GM10248 (cell line): ENCODE measurements around the gene TMEM54.

ENCODE experiments used
- CTCF ChIA-PET: fragments of 300-600 bp; sonication (Branson Sonifier 250); formaldehyde crosslinking; extraction: SDS; loops from one replicate; lab custom pipeline; 2021; ENCODE audit warnings: antibody characterized with exemption; lab: Yijun Ruan, JAX
- POLR2A ChIA-PET: fragments of 350-650 bp; sonication (Branson Sonifier 250); formaldehyde crosslinking; extraction: SDS; loops from one replicate; lab custom pipeline; 2020; ENCODE audit warnings: antibody characterized with exemption; lab: Yijun Ruan, JAX
- DNase-seq: peaks from one replicate; pipeline ENCODE4 v3.0.0; 2012; ENCODE audit errors: extremely low spot score
- CTCF ChIP-seq: IDR thresholded peaks from 2 replicates; pipeline ENCODE4 v1.5.1; 2012; ENCODE audit warnings: mild to moderate bottlenecking, low read depth; ENCODE audit errors: extremely low read depth, missing control alignments, control extremely low read depth

The TMEM54 gene

GRCh38 chr1:32931760-32932159, 30.6 kb upstream of the TMEM54 start:
- ChIA-PET POLR2A (interaction anchor here (0.6 kb wide), 1 partner anchor 143 kb away, joined by 4 read pairs; no protein-coding TSS in a partner anchor), CTCF (interaction anchor here (0.8 to 9.7 kb wide), 16 partner anchors 12 to 219 kb away, joined by 3 to 107 read pairs (median 9); no protein-coding TSS in a partner anchor)
- TF ChIP-seq CTCF, result no peak
- DNase-seq, result no peak

GRCh38 chr1:32929366-32929765, 28.2 kb upstream of the TMEM54 start:
- POLR2A ChIA-PET, result no interaction called here
- TF ChIP-seq CTCF, result no peak
- no peak for DNase-seq
- CTCF ChIA-PET, result interaction anchor here (0.8 to 9.7 kb wide), 6 partner anchors 14 to 167 kb away, joined by 3 to 107 read pairs (median 6); no protein-coding TSS in a partner anchor

DNA sequence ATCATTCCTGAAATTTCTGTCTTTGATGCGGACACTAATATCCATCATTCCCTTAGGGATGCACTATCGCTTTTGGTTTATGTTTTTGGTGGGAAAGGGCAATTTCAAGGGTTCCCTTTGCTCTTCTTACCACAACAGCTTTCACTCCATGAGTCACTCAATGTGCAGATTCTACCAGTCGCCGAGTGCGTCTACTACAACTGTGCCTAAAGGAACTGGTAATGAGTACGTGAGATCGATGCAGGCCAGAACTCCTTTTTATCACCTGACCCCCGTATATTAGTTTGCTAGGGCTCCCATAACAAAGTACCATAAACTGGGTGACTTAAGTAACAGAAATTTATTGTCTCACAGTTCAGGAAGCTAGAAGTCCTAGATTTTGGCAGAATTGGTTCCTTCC, 27.5 kb upstream of the TMEM54 start:
- TF ChIP-seq CTCF, result no peak
- CTCF ChIA-PET, result interaction anchor here (1.0 to 9.7 kb wide), 3 partner anchors 15 to 126 kb away, joined by 3 to 69 read pairs (median 3); no protein-coding TSS in a partner anchor
- POLR2A ChIA-PET, result no interaction called here
- no peak for DNase-seq

GRCh38 chr1:32928285-32928684, 27.1 kb upstream of the TMEM54 start:
- TF ChIP-seq CTCF, result no peak
- no peak for DNase-seq
- CTCF ChIA-PET, result interaction anchor here (1.0 to 1.1 kb wide), 3 partner anchors 9 to 126 kb away, joined by 3 read pairs; no protein-coding TSS in a partner anchor
- POLR2A ChIA-PET, result no interaction called here

DNA sequence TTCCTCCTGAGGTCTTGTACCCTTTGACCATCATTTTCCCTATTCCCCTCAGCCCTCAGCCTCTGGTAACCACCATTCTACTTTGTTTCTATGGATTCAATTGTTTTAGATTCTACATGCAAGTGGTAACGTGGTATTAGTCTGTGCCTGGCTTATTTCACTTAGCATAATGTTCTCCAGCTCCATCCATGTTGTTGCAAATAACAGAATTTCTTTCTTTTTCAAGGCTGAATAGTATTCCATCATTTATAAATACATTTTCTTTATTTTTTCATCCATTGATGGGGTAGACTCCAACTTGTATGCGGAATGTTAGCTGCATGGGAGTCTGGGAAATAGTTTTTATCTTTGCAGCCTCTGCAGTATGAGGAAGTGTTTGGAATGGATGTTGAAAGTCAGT, 26.3 kb upstream of the TMEM54 start:
- ChIA-PET CTCF (interaction anchor here (1.0 to 1.1 kb wide), 2 partner anchors 9 to 215 kb away, joined by 3 read pairs; no protein-coding TSS in a partner anchor), POLR2A (no interaction called here)
- DNase-seq, result no peak
- no peak for TF ChIP-seq CTCF

DNA sequence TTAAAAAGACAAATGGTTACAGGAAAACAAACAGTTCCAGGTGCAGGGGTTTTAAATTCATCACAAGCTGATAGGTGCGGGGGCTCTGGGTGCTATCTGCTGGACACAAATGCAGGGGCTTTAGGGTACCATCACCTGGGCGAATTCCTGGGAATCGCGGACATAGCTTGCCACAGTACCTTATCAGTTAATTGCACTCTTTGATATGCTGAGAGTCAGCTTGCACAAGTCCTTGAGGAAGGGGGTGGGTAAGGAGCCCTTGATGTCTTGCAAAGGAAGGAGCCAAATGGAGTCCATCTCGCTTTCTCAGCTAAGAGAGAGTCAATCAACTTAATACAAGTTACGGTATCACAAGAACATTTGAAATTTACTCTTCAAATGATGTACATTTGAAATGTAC, 25.4 kb upstream of the TMEM54 start:
- CTCF ChIA-PET, result interaction anchor here (1.2 kb wide), 1 partner anchor 129 kb away, joined by 3 read pairs; no protein-coding TSS in a partner anchor
- DNase-seq, result no peak
- no peak for TF ChIP-seq CTCF
- POLR2A ChIA-PET, result no interaction called here
